GM20431 (cell line): ENCODE data around the gene DUOX2.

Source experiments
- in situ Hi-C: fragments of 300-500 bp; cut with MseI, MboI; formaldehyde crosslinking; loops from one replicate; pipeline ENCODE4 v1.15.0; 2020; ENCODE audit warnings: low sequenced_read_pairs; ENCODE audit not compliant: unreplicated experiment

The DUOX2 gene

GRCh38 chr15:45121020-45121419 is 7.0 kb upstream of the DUOX2 start:
- in situ Hi-C loops = no loop called here

GRCh38 chr15:45120081-45120972 is 6.4 kb upstream of the DUOX2 start:
- in situ Hi-C loops = no loop called here

- in situ Hi-C loops = no loop called here
These were observed 5.0 kb upstream of the DUOX2 start for GRCh38 chr15:45118996-45119395.

- in situ Hi-C loops = no loop called here
These were observed 4.2 kb upstream of the DUOX2 start for GRCh38 chr15:45118131-45118588.

GRCh38 chr15:45117308-45118130 is 3.5 kb upstream of the DUOX2 start:
- in situ Hi-C loops = no loop called here

GRCh38 chr15:45116482-45117307 is 2.7 kb upstream of the DUOX2 start:
- in situ Hi-C loops = no loop called here

GRCh38 chr15:45116006-45116481 is 2.1 kb upstream of the DUOX2 start:
- in situ Hi-C loops = no loop called here

GRCh38 chr15:45115312-45115820 is 1.4 kb upstream of the DUOX2 start:
- in situ Hi-C loops = no loop called here

GRCh38 chr15:45114751-45115085 is 746 bp upstream of the DUOX2 start:
- in situ Hi-C loops = no loop called here

GRCh38 chr15:45113380-45113990 is 487 bp downstream of the DUOX2 start:
- in situ Hi-C loops = no loop called here

GRCh38 chr15:45112591-45113379 is 1.2 kb downstream of the DUOX2 start:
- in situ Hi-C loops = no loop called here

GRCh38 chr15:45112143-45112590 is 1.8 kb downstream of the DUOX2 start:
- in situ Hi-C loops = no loop called here

GRCh38 chr15:45111390-45112142 is 2.4 kb downstream of the DUOX2 start:
- in situ Hi-C loops = no loop called here

GRCh38 chr15:45110256-45110820 is 3.6 kb downstream of the DUOX2 start:
- in situ Hi-C loops = no loop called here

GRCh38 chr15:45107941-45108630 is 5.9 kb downstream of the DUOX2 start:
- in situ Hi-C loops = no loop called here

- in situ Hi-C loops = no loop called here
These were observed 7.8 kb downstream of the DUOX2 start for GRCh38 chr15:45106002-45106790.
